Measurements from ENCODE around the gene PLXNA4. TPM values are rescaled to one million over a fixed set of nuclear protein-coding genes. Genes with fewer than 3 reads are reported as not detected.

PLXNA4 gene
- total and polyA plus RNA-seq, 12 donors: 0.83 to 17.0 (median 11.5) TPM

DNA sequence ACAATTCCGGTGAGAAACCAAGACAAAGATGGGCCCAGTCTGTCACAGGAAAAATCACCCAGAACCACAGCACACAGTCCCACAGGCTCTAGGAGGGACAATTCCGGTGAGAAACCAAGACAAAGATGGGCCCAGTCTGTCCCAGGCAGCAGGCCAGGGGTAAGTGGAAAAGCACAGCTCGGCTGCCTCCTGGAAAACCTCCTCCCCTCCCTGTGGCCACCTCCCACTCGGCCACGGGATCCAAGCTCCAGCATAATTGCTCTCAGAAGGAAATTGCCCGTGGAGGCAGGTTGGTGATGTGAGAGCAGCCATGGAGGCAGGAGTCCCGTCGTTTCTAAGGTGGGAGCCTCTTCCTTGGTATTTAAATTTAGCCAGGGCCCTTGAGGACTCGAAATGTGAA, 95.7 kb downstream of the PLXNA4 start:
- H3K4me3 ChIP-seq: no peak overlapping the region
- H3K27me3 ChIP-seq: peaks cover 0 to 7% (median 0%) of the 10 kb centered on the region in 7 donors
- no peaks in the 10 kb centered on the region for H3K9me3 ChIP-seq
- H3K4me1 ChIP-seq: peaks cover 0 to 30% (median 21%) of the 10 kb centered on the region in 9 donors
- DNase-seq: peak; percentile 61 to 71
- TF ChIP-seq, protein P1, sequence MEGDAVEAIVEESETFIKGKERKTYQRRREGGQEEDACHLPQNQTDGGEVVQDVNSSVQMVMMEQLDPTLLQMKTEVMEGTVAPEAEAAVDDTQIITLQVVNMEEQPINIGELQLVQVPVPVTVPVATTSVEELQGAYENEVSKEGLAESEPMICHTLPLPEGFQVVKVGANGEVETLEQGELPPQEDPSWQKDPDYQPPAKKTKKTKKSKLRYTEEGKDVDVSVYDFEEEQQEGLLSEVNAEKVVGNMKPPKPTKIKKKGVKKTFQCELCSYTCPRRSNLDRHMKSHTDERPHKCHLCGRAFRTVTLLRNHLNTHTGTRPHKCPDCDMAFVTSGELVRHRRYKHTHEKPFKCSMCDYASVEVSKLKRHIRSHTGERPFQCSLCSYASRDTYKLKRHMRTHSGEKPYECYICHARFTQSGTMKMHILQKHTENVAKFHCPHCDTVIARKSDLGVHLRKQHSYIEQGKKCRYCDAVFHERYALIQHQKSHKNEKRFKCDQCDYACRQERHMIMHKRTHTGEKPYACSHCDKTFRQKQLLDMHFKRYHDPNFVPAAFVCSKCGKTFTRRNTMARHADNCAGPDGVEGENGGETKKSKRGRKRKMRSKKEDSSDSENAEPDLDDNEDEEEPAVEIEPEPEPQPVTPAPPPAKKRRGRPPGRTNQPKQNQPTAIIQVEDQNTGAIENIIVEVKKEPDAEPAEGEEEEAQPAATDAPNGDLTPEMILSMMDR (IDR thresholded peaks at IDR 0.05): no peak
- ATAC-seq: peak; percentile 69 to 89 (median 87)
- intact Hi-C loops (cut with DNase I): no loop called here
- WGBS, 2 donors: 24 to 32% methylated on average over 9 of the region's 9 CpGs
- no peaks in the 10 kb centered on the region for H3K36me3 ChIP-seq
- H3K27ac ChIP-seq: peak overlapping the region in 4 of 10 donors; percentile 12 to 55 (median 24)

DNA sequence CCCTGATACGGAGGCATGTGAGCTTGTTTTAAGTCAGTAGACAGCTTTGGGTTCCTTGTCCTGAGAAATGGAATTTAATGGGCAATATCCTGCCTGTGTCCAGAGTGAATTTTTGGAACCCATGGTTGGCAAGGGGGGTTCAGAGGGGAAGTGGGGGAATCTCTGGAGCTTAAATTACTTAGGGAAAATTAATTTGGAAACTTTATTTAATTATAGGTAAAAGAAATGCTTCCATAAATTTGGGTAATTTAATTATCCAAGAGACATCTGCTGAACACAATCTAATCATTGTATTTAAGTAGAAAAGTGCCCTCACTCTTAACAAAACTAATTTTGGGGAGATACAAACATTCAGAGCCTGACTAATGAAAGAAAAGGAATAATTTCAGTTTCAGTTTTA, 99.7 kb downstream of the PLXNA4 start:
- TF ChIP-seq, protein P1 (IDR thresholded peaks at IDR 0.05): no peak
- WGBS, 2 donors: 70 to 87% methylated on average over 1 of the region's 1 CpG
- intact Hi-C loops (cut with DNase I): no loop called here

DNA sequence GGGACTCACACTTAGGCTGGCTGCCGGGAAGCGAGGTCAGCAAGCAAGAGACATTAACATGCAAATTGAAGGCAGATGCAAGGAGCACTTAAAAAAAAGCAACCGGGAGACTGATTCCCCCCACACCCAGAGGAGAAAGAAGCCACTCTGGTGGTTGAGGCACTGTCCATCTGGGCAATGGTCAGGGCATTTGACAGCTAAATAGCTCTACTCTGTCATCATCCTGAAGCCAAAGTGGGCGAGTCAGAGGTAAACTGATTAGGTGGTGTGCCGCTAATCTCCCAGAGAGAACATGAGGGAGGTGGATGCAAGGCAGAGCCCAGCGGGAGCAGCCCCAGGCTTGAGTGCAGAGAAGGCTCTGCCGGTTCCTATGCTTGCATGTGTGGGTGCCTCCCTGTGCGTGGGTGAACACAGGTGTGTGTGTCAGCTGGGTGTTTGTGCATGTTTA, 100.6 kb downstream of the PLXNA4 start:
- Histone ChIP-seq H3K27ac (no peak overlapping the region), H3K4me1 (peaks cover 10 to 67% (median 55%) of the 10 kb centered on the region in 9 donors), H3K4me3 (no peak overlapping the region), H3K27me3 (peaks cover 0 to 17% (median 0%) of the 10 kb centered on the region in 7 donors), H3K9me3 (no peaks in the 10 kb centered on the region), H3K36me3 (no peaks in the 10 kb centered on the region)
- DNase-seq (no peak), ATAC-seq (no peak)
- intact Hi-C loops (cut with DNase I): no loop called here
- 35 to 45% methylated on average over 8 of the region's 8 CpGs for WGBS, 2 donors
- TF ChIP-seq, protein P1 (IDR thresholded peaks at IDR 0.05): no peak

More for the DNA sequence above, 99.7 kb downstream of the PLXNA4 start:
- no peak for DNase-seq
- H3K27ac ChIP-seq: no peak overlapping the region
- no peak overlapping the region for H3K4me3 ChIP-seq
- ATAC-seq: no peak
- H3K4me1 ChIP-seq: peaks cover 10 to 63% (median 57%) of the 10 kb centered on the region in 9 donors
- peaks cover 0 to 17% (median 0%) of the 10 kb centered on the region in 7 donors for H3K27me3 ChIP-seq
- no peaks in the 10 kb centered on the region for H3K9me3 ChIP-seq
- no peaks in the 10 kb centered on the region for H3K36me3 ChIP-seq

DNA sequence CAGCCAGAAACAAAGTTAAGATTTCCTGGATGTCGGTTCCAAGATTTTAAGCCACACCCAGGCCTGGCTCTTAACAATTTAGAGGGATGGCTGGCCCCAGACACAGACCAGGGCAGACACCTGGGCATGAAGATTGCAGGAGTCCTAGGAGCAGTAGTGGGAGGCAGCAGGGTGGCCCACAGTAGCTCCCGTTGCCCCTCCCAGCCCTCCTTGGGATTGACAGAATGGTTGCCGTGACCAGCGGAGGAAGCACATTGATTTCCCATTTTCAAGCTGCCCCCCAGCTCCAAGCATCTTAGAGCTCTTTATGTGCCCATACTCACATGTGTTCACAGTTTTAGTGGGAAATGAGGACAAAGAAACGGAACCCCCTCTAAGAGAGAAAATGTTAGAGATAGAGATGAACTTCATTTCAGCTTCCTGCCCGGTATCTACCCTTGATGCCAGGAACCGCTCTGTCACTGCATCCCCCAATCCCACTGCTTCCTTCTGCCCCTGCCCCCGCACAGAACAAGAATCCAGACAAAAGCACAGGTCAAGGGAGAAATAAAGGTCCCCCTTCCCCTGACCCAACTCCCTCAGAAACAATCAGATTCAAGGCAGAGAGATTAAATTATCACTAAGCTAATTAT, 101.1 kb downstream of the PLXNA4 start:
- 43 to 44% methylated on average over 8 of the region's 8 CpGs for WGBS, 2 donors
- Histone ChIP-seq H3K9me3 (no peaks in the 10 kb centered on the region), H3K4me3 (no peak overlapping the region), H3K27ac (no peak overlapping the region), H3K27me3 (peaks cover 0 to 17% (median 0%) of the 10 kb centered on the region in 7 donors), H3K36me3 (no peaks in the 10 kb centered on the region), H3K4me1 (peaks cover 10 to 62% (median 50%) of the 10 kb centered on the region in 9 donors)
- intact Hi-C loops (cut with DNase I): no loop called here
- ATAC-seq (no peak), DNase-seq (no peak)
- TF ChIP-seq, protein P1 (IDR thresholded peaks at IDR 0.05): no peak

All from heart right ventricle (tissue), 16 donors.